ENCODE measurements around the gene EPAS1. TPM values are rescaled to one million over a fixed set of nuclear protein-coding genes. Genes with fewer than 3 reads are reported as not detected.
A peak's percentile ranks its signal among the peaks of the same experiment; 100 is the strongest.

Gene EPAS1
- polyA plus RNA-seq, 1 of the 3 experiments (the other 2 are of a cell fraction) = 69.2 TPM

- TF ChIP-seq REST (IDR thresholded peaks at IDR 0.05; ENCODE audit: low read depth, low read length) (no peak), POLR2AphosphoS5 (IDR thresholded peaks at IDR 0.05; ENCODE audit: low read depth, low read length) (no peak), SIN3A (IDR thresholded peaks at IDR 0.05; ENCODE audit: borderline replicate concordance, low read depth, low read length) (no peak), JUND (IDR thresholded peaks at IDR 0.05) (no peak), YY1 (IDR thresholded peaks at IDR 0.05; ENCODE audit: low read depth) (no peak), NRF1 (IDR thresholded peaks at IDR 0.05; ENCODE audit: low read depth, low read length) (no peak), EP300 (IDR thresholded peaks at IDR 0.05; ENCODE audit: borderline replicate concordance in 1 of 2, low read depth in 1 of 2, low read length in 1 of 2) (no peak), FOSL2 (IDR thresholded peaks at IDR 0.05; ENCODE audit: borderline replicate concordance, low read depth) (no peak), FOXM1 (IDR thresholded peaks at IDR 0.05; ENCODE audit: low read depth) (no peak), RFX5 (IDR thresholded peaks at IDR 0.05; ENCODE audit: low read length) (no peak), TAF1 (IDR thresholded peaks at IDR 0.05; ENCODE audit: borderline replicate concordance, low read depth, low read length) (no peak)
These were observed 6.6 kb downstream of the EPAS1 start (continued) for GRCh38 chr2:46303822-46304221.

GRCh38 chr2:46304635-46305034, 7.4 kb downstream of the EPAS1 start:
- no peak for DNase-seq
- Histone ChIP-seq H3K79me2 (ENCODE audit: insufficient read depth) (peaks cover 100% of the 10 kb centered on the region), H3K27ac (ENCODE audit: low read depth in 2 of 2, low read length in 1 of 2) (peak overlapping the region in 1 of 2 experiments; percentile 56; a peak in 1 of 4 replicates), H3K9me2 (no peaks in the 10 kb centered on the region), H4K20me1 (ENCODE audit: insufficient read depth) (peaks cover 53% of the 10 kb centered on the region), H3K9me3 (no peaks in the 10 kb centered on the region), H3K4me3 (ENCODE audit: low read depth in 2 of 2, low read length in 1 of 2) (no peak overlapping the region; a peak in 1 of 4 replicates), H2AFZ (ENCODE audit: low read depth) (no peak overlapping the region), H3K36me3 (replicated peaks in 1 of 2; ENCODE audit: control insufficient read depth in 1 of 2, insufficient read depth in 2 of 2, low read length in 1 of 2) (peaks cover 0 to 11% of the 10 kb centered on the region in 2 experiments), H3F3A (replicated peaks; ENCODE audit: insufficient read depth) (peaks cover 4% of the 10 kb centered on the region), H3K9ac (no peak overlapping the region), H3K4me2 (no peak overlapping the region), H3K4me1 (ENCODE audit: control insufficient read depth in 1 of 2, insufficient read depth in 2 of 2, low read depth in 1 of 2, low read length in 1 of 2) (peaks cover 18 to 76% of the 10 kb centered on the region in 2 experiments; a peak in 3 of 4 replicates), H3K27me3 (ENCODE audit: insufficient read depth) (no peaks in the 10 kb centered on the region)
- ChIA-PET CTCF (interaction anchor here (1.1 to 8.7 kb wide), 4 partner anchors 29 to 294 kb away, joined by 3 to 57 read pairs (median 14); no protein-coding TSS in a partner anchor), POLR2A (no interaction called here)
- TF ChIP-seq, protein P1, sequence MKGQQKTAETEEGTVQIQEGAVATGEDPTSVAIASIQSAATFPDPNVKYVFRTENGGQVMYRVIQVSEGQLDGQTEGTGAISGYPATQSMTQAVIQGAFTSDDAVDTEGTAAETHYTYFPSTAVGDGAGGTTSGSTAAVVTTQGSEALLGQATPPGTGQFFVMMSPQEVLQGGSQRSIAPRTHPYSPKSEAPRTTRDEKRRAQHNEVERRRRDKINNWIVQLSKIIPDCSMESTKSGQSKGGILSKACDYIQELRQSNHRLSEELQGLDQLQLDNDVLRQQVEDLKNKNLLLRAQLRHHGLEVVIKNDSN (IDR thresholded peaks at IDR 0.05; ENCODE audit: borderline replicate concordance, low read depth) = no peak
- no peak for TF ChIP-seq YY1 (IDR thresholded peaks at IDR 0.05; ENCODE audit: low read depth)
- TF ChIP-seq EP300 (IDR thresholded peaks at IDR 0.05; ENCODE audit: borderline replicate concordance in 1 of 2, low read depth in 1 of 2, low read length in 1 of 2) = no peak
- TF ChIP-seq, protein P2, sequence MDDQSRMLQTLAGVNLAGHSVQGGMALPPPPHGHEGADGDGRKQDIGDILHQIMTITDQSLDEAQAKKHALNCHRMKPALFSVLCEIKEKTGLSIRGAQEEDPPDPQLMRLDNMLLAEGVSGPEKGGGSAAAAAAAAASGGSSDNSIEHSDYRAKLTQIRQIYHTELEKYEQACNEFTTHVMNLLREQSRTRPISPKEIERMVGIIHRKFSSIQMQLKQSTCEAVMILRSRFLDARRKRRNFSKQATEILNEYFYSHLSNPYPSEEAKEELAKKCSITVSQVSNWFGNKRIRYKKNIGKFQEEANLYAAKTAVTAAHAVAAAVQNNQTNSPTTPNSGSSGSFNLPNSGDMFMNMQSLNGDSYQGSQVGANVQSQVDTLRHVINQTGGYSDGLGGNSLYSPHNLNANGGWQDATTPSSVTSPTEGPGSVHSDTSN (IDR thresholded peaks at IDR 0.05) = no peak
- TF ChIP-seq TEAD4 (IDR thresholded peaks at IDR 0.05; ENCODE audit: borderline replicate concordance, insufficient read depth) = no peak
- TF ChIP-seq RFX5 (IDR thresholded peaks at IDR 0.05; ENCODE audit: low read length) = no peak
- TF ChIP-seq RXRA (IDR thresholded peaks at IDR 0.05; ENCODE audit: borderline replicate concordance, low read depth) = no peak
- TF ChIP-seq EZH2phosphoT487 (IDR thresholded peaks at IDR 0.05; ENCODE audit: borderline replicate concordance, low read depth) = no peak
- TF ChIP-seq NFIC (IDR thresholded peaks at IDR 0.05; ENCODE audit: borderline replicate concordance) = no peak
- no peak for TF ChIP-seq RAD21 (IDR thresholded peaks at IDR 0.05; ENCODE audit: low read length)
- no peak for TF ChIP-seq IRF3 (IDR thresholded peaks at IDR 0.05; ENCODE audit: low read depth, low read length)
- TF ChIP-seq, protein P3, sequence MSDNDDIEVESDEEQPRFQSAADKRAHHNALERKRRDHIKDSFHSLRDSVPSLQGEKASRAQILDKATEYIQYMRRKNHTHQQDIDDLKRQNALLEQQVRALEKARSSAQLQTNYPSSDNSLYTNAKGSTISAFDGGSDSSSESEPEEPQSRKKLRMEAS (IDR thresholded peaks at IDR 0.05; ENCODE audit: low read depth) = no peak
- TF ChIP-seq MEF2A (IDR thresholded peaks at IDR 0.05; ENCODE audit: borderline replicate concordance, low read depth) = no peak
- no peak for TF ChIP-seq TAF1 (IDR thresholded peaks at IDR 0.05; ENCODE audit: borderline replicate concordance, low read depth, low read length)
- no peak for TF ChIP-seq GATA2 (CRISPR knock-in tag; IDR thresholded peaks at IDR 0.05)
- TF ChIP-seq CHD2 (IDR thresholded peaks at IDR 0.05; ENCODE audit: low read length, partially characterized antibody) = no peak
- 97% methylated on average over 3 of the region's 3 CpGs for WGBS (ENCODE audit: low lambda C conversion rate)
